ENCODE results near the gene ABAT.

- TF ChIP-seq SNAI2 (CRISPR knock-in tag; IDR thresholded peaks at IDR 0.05), result no peak
- TF ChIP-seq ZNF70 (CRISPR knock-in tag; IDR thresholded peaks at IDR 0.05), result no peak
- TF ChIP-seq BACH2 (CRISPR knock-in tag; IDR thresholded peaks at IDR 0.05; ENCODE audit: borderline replicate concordance), result no peak
- TF ChIP-seq PATZ1 (CRISPR knock-in tag; IDR thresholded peaks at IDR 0.05; ENCODE audit: borderline replicate concordance), result no peak
- TF ChIP-seq PPARA (CRISPR knock-in tag; IDR thresholded peaks at IDR 0.05; ENCODE audit: borderline replicate concordance), result no peak
- no peak for TF ChIP-seq ARNTL (CRISPR knock-in tag; IDR thresholded peaks at IDR 0.05; ENCODE audit: borderline replicate concordance, low read depth)
- TF ChIP-seq ESRRG (CRISPR knock-in tag; IDR thresholded peaks at IDR 0.05), result no peak
- TF ChIP-seq TSHZ2 (CRISPR knock-in tag; IDR thresholded peaks at IDR 0.05), result no peak
- TF ChIP-seq, protein P1, sequence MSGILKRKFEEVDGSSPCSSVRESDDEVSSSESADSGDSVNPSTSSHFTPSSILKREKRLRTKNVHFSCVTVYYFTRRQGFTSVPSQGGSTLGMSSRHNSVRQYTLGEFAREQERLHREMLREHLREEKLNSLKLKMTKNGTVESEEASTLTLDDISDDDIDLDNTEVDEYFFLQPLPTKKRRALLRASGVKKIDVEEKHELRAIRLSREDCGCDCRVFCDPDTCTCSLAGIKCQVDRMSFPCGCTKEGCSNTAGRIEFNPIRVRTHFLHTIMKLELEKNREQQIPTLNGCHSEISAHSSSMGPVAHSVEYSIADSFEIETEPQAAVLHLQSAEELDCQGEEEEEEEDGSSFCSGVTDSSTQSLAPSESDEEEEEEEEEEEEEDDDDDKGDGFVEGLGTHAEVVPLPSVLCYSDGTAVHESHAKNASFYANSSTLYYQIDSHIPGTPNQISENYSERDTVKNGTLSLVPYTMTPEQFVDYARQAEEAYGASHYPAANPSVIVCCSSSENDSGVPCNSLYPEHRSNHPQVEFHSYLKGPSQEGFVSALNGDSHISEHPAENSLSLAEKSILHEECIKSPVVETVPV (CRISPR knock-in tag; IDR thresholded peaks at IDR 0.05), result no peak
- no peak for TF ChIP-seq ZC3H10 (CRISPR knock-in tag; IDR thresholded peaks at IDR 0.05)
- no peak for TF ChIP-seq TOX (CRISPR knock-in tag; IDR thresholded peaks at IDR 0.05; ENCODE audit: borderline replicate concordance)
- TF ChIP-seq ZNF8 (CRISPR knock-in tag; IDR thresholded peaks at IDR 0.05), result no peak
Observed at GRCh38 chr16:8752706-8753105, 78.3 kb downstream of the ABAT start.

Measured in SK-N-SH treated with all-trans-retinoic acid at 6 μM for 48 hours (cell line).